Smooth muscle cell (in vitro differentiated cells): ENCODE results near the gene LY6G5C. TPM values are rescaled to one million over a fixed set of nuclear protein-coding genes. Genes with fewer than 3 reads are reported as not detected.
A peak's percentile ranks its signal among the peaks of the same experiment; 100 is the strongest.

Experiments used
- DNase-seq: peaks from one replicate; lab custom pipeline; 2025; ENCODE audit not compliant: unreplicated experiment; lab: John Stamatoyannopoulos, UW
- H2AFZ ChIP-seq: fragments of 200-600 bp; sonication (generic); 2 replicates; pipeline ENCODE4 v1.6.0; 2016; ENCODE audit warnings: antibody characterized with exemption, low read depth, mild to moderate bottlenecking
- H3F3A ChIP-seq: fragments of 200-600 bp; sonication (generic); 2 replicates; pipeline ENCODE4 v1.6.0; 2017; ENCODE audit warnings: antibody characterized with exemption, low read depth
- H3K27ac ChIP-seq: fragments of 200-600 bp; sonication (generic); 2 replicates; pipeline ENCODE4 v1.5.1; 2016; ENCODE audit warnings: low read depth, mild to moderate bottlenecking
- H3K27me3 ChIP-seq: fragments of 200-600 bp; sonication (generic); 2 replicates; pipeline ENCODE4 v1.6.1; 2016; ENCODE audit warnings: low read depth, mild to moderate bottlenecking
- H3K36me3 ChIP-seq: fragments of 200-600 bp; sonication (generic); 2 replicates; pipeline ENCODE4 v1.5.1; 2016; ENCODE audit warnings: low read depth
- H3K4me1 ChIP-seq: fragments of 200-600 bp; sonication (generic); 2 replicates; pipeline ENCODE4 v1.5.1; 2016; ENCODE audit warnings: low read depth
- H3K4me2 ChIP-seq: fragments of 200-600 bp; sonication (generic); 2 replicates; pipeline ENCODE4 v1.6.0; 2016; ENCODE audit warnings: mild to moderate bottlenecking
- H3K4me3 ChIP-seq: fragments of 200-600 bp; sonication (generic); 2 replicates; pipeline ENCODE4 v1.5.1; 2016; ENCODE audit warnings: mild to moderate bottlenecking
- H3K79me2 ChIP-seq: fragments of 200-600 bp; sonication (generic); 2 replicates; pipeline ENCODE4 v1.6.0; 2016; ENCODE audit warnings: low read depth, mild to moderate bottlenecking
- H3K9ac ChIP-seq: fragments of 200-600 bp; sonication (generic); 2 replicates; pipeline ENCODE4 v1.6.0; 2016; ENCODE audit warnings: low read depth
- H3K9me3 ChIP-seq: fragments of 200-600 bp; sonication (generic); replicated peaks from 2 replicates; pipeline ENCODE4 v1.5.1; 2016; ENCODE audit warnings: low read depth
- H4K20me1 ChIP-seq: fragments of 200-600 bp; sonication (generic); 2 replicates; pipeline ENCODE4 v1.6.0; 2016; ENCODE audit warnings: low read depth
- WGBS: methylation state at CpG from one replicate; pipeline ENCODE4 v1.1.7; 2016; ENCODE audit warnings: low lambda C conversion rate; 5-methylcytosine and 5-hydroxymethylcytosine counted together
- polyA plus RNA-seq: library from polyadenylated mRNA; unstranded; fragments of >200 nt; fragmentation: Nextera tagmentation; extraction: Ambion mirVana; gene quantifications from 2 replicates; pipeline ENCODE4 v1.2.1, GENCODE V29; 2016
- total RNA-seq: library from RNA; depleted of rRNA; stranded (reverse); fragments of >200 nt; gene quantifications from 2 replicates; pipeline ENCODE4 v1.2.3, GENCODE V29; 2014
- TF ChIP-seq, protein P1 (sequence below): fragments of 200-600 bp; sonication (generic); IDR thresholded peaks from 2 replicates; pipeline ENCODE4 v1.5.1; 2017; ENCODE audit warnings: borderline replicate concordance, mild to moderate bottlenecking, antibody characterized with exemption; ENCODE audit not compliant: insufficient read depth, poor library complexity, severe bottlenecking

LY6G5C gene, protein sequence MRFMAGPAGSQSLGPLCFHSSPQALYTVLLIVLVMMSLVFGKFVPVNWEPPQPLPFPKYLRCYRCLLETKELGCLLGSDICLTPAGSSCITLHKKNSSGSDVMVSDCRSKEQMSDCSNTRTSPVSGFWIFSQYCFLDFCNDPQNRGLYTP
- total RNA-seq (0.18 and 0.67 TPM in 2 replicates), polyA plus RNA-seq (3.8 and 5.2 TPM in 2 replicates)

DNA sequence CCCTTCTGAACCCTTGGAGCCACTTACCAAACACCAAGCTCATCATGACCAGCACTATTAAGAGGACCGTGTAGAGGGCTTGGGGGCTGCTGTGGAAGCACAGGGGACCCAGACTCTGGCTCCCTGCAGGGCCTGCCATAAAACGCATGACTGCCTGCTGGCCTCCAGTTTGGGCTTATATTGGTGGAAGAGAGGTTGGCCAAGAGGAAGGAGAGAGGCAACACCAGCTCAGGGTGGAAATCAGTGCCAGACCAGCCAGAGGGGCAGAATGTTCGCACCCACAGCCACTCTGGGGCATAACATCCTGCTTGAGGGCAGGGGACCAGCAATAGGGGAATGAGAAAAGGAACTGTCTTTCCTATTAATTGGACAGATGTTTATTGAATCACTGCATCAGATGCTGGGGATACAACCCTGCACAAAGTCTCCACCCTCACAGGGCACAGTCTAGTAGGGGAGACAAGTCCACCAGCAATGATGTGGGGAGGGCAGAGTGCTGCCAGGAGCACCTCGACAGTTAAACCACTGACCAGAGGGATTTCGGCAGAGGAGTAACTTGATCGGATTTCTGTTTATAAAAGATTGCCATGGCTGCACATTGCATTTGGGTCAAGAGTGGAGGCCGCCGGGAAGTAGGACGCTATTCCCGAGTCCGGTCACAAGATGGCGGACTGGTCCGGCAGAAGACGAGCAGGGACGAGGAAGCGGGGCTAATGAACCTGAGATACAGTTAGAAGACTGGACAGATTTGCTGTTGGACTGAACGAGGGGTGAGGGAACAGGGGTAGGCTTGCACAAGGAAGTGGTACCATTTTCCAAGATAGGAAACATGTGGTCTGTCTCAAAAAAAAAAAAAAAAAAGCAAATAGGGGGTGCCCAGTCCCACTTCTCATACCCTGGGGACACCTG is at the start of gene LY6G5C:
Gene LY6G5C, minus strand, starts transcription at position 842 of the 909 bp plus-strand sequence. Its CDS starts 694 bp downstream, at position 148.
- H4K20me1 ChIP-seq, result no peaks in the 10 kb centered on the region
- DNase-seq, result peak; percentile 28
- 13% methylated on average over 17 of the region's 17 CpGs for WGBS
- peak within 1 kb of the TSS; percentile 28 for H3K9ac ChIP-seq
- H3K9me3 ChIP-seq, result no peaks in the 10 kb centered on the region
- no peaks in the 10 kb centered on the region for H3K36me3 ChIP-seq
- peaks cover 14% of the 10 kb centered on the region for H3K4me1 ChIP-seq
- TF ChIP-seq, protein P1, sequence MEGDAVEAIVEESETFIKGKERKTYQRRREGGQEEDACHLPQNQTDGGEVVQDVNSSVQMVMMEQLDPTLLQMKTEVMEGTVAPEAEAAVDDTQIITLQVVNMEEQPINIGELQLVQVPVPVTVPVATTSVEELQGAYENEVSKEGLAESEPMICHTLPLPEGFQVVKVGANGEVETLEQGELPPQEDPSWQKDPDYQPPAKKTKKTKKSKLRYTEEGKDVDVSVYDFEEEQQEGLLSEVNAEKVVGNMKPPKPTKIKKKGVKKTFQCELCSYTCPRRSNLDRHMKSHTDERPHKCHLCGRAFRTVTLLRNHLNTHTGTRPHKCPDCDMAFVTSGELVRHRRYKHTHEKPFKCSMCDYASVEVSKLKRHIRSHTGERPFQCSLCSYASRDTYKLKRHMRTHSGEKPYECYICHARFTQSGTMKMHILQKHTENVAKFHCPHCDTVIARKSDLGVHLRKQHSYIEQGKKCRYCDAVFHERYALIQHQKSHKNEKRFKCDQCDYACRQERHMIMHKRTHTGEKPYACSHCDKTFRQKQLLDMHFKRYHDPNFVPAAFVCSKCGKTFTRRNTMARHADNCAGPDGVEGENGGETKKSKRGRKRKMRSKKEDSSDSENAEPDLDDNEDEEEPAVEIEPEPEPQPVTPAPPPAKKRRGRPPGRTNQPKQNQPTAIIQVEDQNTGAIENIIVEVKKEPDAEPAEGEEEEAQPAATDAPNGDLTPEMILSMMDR, result peak; percentile 62
- no peak within 1 kb of the TSS for H3K27ac ChIP-seq
- H3K27me3 ChIP-seq, result no peaks in the 10 kb centered on the region
- peak within 1 kb of the TSS; percentile 70 for H2AFZ ChIP-seq
- peak within 1 kb of the TSS; percentile 100 for H3K4me2 ChIP-seq
- H3F3A ChIP-seq, result no peaks in the 10 kb centered on the region
- H3K4me3 ChIP-seq, result peak within 1 kb of the TSS; percentile 60
- no peaks in the 10 kb centered on the region for H3K79me2 ChIP-seq

DNA sequence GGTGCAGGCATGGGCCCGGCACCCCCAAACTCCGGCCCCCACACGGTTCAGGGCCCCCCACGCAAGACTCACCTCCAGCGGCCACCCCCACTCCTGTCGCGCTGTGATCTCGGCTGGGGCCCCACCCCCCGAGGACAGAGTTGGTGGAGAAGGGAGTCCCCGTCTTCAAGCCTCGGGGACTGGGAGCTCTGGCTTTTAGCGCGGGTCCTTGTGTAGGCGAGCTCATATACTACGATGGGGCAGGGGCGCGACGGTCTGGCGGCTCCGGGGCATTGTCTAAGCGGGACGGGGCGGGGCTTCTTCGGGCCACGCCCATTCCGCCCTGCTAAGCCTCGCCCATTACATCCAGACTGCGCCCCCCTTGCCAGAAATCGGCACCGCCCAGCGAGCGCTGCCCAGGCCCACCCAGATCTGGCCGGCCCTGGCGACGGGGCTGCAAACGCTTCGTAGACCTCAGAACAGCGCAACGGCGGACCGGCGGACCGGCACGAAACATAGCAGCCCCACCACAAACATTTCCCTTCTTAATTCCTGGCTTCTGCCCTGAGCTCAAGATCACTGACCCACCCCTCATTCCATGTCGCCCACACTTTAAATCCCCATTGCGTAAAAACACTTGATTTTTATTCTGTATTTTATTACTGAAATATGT is 49.2 kb upstream of the LY6G5C start:
- TF ChIP-seq, protein P1, result no peak
- Histone ChIP-seq H3K27me3 (no peaks in the 10 kb centered on the region), H3K9ac (peak overlapping the region; percentile 48), H3K4me2 (peak overlapping the region; percentile 95), H3F3A (peaks cover 55% of the 10 kb centered on the region), H3K4me1 (peaks cover 20% of the 10 kb centered on the region), H4K20me1 (peaks cover 56% of the 10 kb centered on the region), H3K4me3 (peak overlapping the region; percentile 89), H3K27ac (peak overlapping the region; percentile 79), H3K79me2 (peaks cover 36% of the 10 kb centered on the region), H3K9me3 (no peaks in the 10 kb centered on the region), H3K36me3 (no peaks in the 10 kb centered on the region), H2AFZ (no peak overlapping the region)
- peak; percentile 85 for DNase-seq
- 3% methylated on average over 42 of the region's 46 CpGs for WGBS

DNA sequence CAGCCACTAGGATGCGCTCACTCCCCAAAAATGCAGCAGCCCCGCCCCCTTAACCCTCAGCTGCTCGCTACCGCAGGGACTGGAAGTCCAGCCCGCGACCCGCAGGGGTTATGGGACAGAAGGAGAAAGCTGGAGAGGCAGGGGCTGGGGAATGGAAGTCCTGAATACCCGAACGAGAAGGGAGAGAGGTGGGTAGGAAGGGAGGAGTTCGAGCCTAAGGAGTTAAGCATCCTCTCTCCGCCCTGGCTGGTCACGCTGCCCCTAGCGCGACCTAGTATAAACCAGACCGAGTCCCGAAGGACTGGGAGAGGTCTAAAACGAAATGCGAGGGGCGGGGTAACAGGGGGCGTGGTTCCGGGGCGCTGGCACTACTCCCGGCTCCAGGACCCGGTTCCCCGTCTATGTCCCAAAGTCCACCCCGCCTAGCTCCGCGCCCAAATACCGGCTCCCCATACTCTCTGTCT is 48.7 kb upstream of the LY6G5C start:
- H3K4me2 ChIP-seq, result peak overlapping the region; percentile 95
- TF ChIP-seq, protein P1, result peak; percentile 66
- H3K9me3 ChIP-seq, result no peaks in the 10 kb centered on the region
- peaks cover 30% of the 10 kb centered on the region for H3K79me2 ChIP-seq
- H3K4me3 ChIP-seq, result peak overlapping the region; percentile 89
- H3K36me3 ChIP-seq, result no peaks in the 10 kb centered on the region
- H3K27me3 ChIP-seq, result no peaks in the 10 kb centered on the region
- peak overlapping the region; percentile 79 for H3K27ac ChIP-seq
- DNase-seq, result peak; percentile 87
- H3K9ac ChIP-seq, result peak overlapping the region; percentile 48
- peaks cover 20% of the 10 kb centered on the region for H3K4me1 ChIP-seq
- peaks cover 51% of the 10 kb centered on the region for H4K20me1 ChIP-seq
- WGBS, result 1% methylated on average over 22 of the region's 29 CpGs
- H2AFZ ChIP-seq, result no peak overlapping the region
- peaks cover 50% of the 10 kb centered on the region for H3F3A ChIP-seq
